ENCODE data around the gene ACTR3C. TPM values are rescaled to one million over a fixed set of nuclear protein-coding genes. Genes with fewer than 3 reads are reported as not detected.
A peak's percentile ranks its signal among the peaks of the same experiment; 100 is the strongest.
"Not testable (repeated sequence)": the region's sequence is repeated elsewhere in the genome, so short reads cannot be mapped to it uniquely, and the experiment has no call there.

Gene ACTR3C
- total RNA-seq, 1 experiment from 2014 or later, result 2.2 TPM

GRCh38 chr7:150285849-150286754, 37.2 kb downstream of the ACTR3C start:
- H3K9me3 Mint-ChIP-seq; H3K27ac ChIP-seq (ENCODE audit: insufficient read length, low read depth, low read length); H3T11ph ChIP-seq (ENCODE audit: low read length); H3K18ac ChIP-seq (ENCODE audit: insufficient read length, low read depth, low read length); H2BK15ac ChIP-seq (ENCODE audit: low read depth, low read length); H4K8ac ChIP-seq (replicated peaks; ENCODE audit: insufficient read length, low read depth, low read length); H3K4me1 ChIP-seq (ENCODE audit: insufficient read depth, low read length); H2AK5ac ChIP-seq (ENCODE audit: insufficient read length, low read length); H3K9ac ChIP-seq (ENCODE audit: extremely low read depth, insufficient read length, low read length); H2BK120ac ChIP-seq (ENCODE audit: low read depth, low read length, poor library complexity, severe bottlenecking); H3K23ac ChIP-seq (ENCODE audit: insufficient read length, low read depth, low read length); H3K56ac ChIP-seq (ENCODE audit: insufficient read length, low read depth, low read length); H3K27me3 ChIP-seq (ENCODE audit: insufficient read depth, low read length); H2BK5ac ChIP-seq (ENCODE audit: insufficient read length, low read length); H3K23me2 ChIP-seq (ENCODE audit: insufficient read length, low read depth, low read length, poor library complexity, severe bottlenecking); H2AFZ ChIP-seq (ENCODE audit: low read length); H3K27ac Mint-ChIP-seq; H3K79me1 ChIP-seq (ENCODE audit: insufficient read depth, low read depth, low read length, poor library complexity, severe bottlenecking); H4K20me1 ChIP-seq (ENCODE audit: control insufficient read depth, insufficient read depth, insufficient read length); DNase-seq; H3K4me3 Mint-ChIP-seq; H2BK20ac ChIP-seq (ENCODE audit: low read depth, low read length, poor library complexity, severe bottlenecking); H3K9me3 ChIP-seq (ENCODE audit: control insufficient read depth, low read depth, low read length); H4K5ac ChIP-seq (ENCODE audit: insufficient read length, low read depth, low read length); H4K91ac ChIP-seq (ENCODE audit: insufficient read length, low read depth, low read length); H3K4me2 ChIP-seq (ENCODE audit: insufficient read depth, insufficient read length, low read length); H3K14ac ChIP-seq (ENCODE audit: insufficient read depth, low read length); H3K4ac ChIP-seq (ENCODE audit: low read depth, low read length); H2BK12ac ChIP-seq (ENCODE audit: insufficient read length, low read depth, low read length); H3K79me2 ChIP-seq (ENCODE audit: insufficient read depth, low read length); H3K36me3 Mint-ChIP-seq (ENCODE audit: insufficient read depth in 1 of 3, low read depth in 3 of 3): not testable (repeated sequence)
- peaks cover 12% of the 10 kb centered on the region for H3K27me3 Mint-ChIP-seq (ENCODE audit: low read depth)
- no CpG with 5 or more reads among the region's 16 CpGs for WGBS (ENCODE audit: extremely low coverage, insufficient read length, low lambda C conversion rate)
- TF ChIP-seq, protein P1, sequence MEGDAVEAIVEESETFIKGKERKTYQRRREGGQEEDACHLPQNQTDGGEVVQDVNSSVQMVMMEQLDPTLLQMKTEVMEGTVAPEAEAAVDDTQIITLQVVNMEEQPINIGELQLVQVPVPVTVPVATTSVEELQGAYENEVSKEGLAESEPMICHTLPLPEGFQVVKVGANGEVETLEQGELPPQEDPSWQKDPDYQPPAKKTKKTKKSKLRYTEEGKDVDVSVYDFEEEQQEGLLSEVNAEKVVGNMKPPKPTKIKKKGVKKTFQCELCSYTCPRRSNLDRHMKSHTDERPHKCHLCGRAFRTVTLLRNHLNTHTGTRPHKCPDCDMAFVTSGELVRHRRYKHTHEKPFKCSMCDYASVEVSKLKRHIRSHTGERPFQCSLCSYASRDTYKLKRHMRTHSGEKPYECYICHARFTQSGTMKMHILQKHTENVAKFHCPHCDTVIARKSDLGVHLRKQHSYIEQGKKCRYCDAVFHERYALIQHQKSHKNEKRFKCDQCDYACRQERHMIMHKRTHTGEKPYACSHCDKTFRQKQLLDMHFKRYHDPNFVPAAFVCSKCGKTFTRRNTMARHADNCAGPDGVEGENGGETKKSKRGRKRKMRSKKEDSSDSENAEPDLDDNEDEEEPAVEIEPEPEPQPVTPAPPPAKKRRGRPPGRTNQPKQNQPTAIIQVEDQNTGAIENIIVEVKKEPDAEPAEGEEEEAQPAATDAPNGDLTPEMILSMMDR (conservative IDR thresholded peaks at IDR 0.05), result peak; percentile 76
- H3K4me1 Mint-ChIP-seq, result peaks cover 6 to 11% of the 10 kb centered on the region in 2 experiments

DNA sequence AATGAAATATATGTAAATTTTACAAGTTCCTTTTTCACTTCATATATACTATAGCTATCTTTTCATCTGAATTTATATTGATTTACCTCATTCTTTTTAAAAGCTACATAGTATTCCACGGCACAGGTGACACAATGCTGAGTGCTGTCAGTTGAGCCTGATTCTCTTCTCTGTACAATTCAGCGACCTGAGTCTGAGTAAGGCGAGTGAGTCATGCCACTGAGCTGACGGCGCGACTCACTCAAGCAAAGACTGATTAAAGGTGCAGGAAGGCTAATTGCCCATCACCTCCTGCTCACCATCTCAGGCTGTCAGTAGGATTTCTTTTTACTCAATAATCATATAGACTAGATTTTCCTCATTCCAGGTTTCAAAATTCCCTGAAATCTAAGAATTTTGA, 39.7 kb downstream of the ACTR3C start:
- H4K8ac ChIP-seq (replicated peaks; ENCODE audit: insufficient read length, low read depth, low read length); H3K9me3 Mint-ChIP-seq; H3K23me2 ChIP-seq (ENCODE audit: insufficient read length, low read depth, low read length, poor library complexity, severe bottlenecking); H4K91ac ChIP-seq (ENCODE audit: insufficient read length, low read depth, low read length); H4K20me1 ChIP-seq (ENCODE audit: control insufficient read depth, insufficient read depth, insufficient read length); H3K4me2 ChIP-seq (ENCODE audit: insufficient read depth, insufficient read length, low read length); H3K4me3 Mint-ChIP-seq; H3K27me3 ChIP-seq (ENCODE audit: insufficient read depth, low read length); H3K18ac ChIP-seq (ENCODE audit: insufficient read length, low read depth, low read length); H2BK5ac ChIP-seq (ENCODE audit: insufficient read length, low read length); H3K79me1 ChIP-seq (ENCODE audit: insufficient read depth, low read depth, low read length, poor library complexity, severe bottlenecking); H4K5ac ChIP-seq (ENCODE audit: insufficient read length, low read depth, low read length); H2AK5ac ChIP-seq (ENCODE audit: insufficient read length, low read length); H2BK20ac ChIP-seq (ENCODE audit: low read depth, low read length, poor library complexity, severe bottlenecking); DNase-seq; H3K27ac Mint-ChIP-seq; H3K23ac ChIP-seq (ENCODE audit: insufficient read length, low read depth, low read length); H3K9me3 ChIP-seq (ENCODE audit: control insufficient read depth, low read depth, low read length); H3T11ph ChIP-seq (ENCODE audit: low read length); H3K79me2 ChIP-seq (ENCODE audit: insufficient read depth, low read length); H2BK12ac ChIP-seq (ENCODE audit: insufficient read length, low read depth, low read length); H3K14ac ChIP-seq (ENCODE audit: insufficient read depth, low read length); H3K9ac ChIP-seq (ENCODE audit: extremely low read depth, insufficient read length, low read length); H3K4me1 ChIP-seq (ENCODE audit: insufficient read depth, low read length); H2BK120ac ChIP-seq (ENCODE audit: low read depth, low read length, poor library complexity, severe bottlenecking); H3K4ac ChIP-seq (ENCODE audit: low read depth, low read length); H2AFZ ChIP-seq (ENCODE audit: low read length); H2BK15ac ChIP-seq (ENCODE audit: low read depth, low read length); H3K56ac ChIP-seq (ENCODE audit: insufficient read length, low read depth, low read length); H3K36me3 Mint-ChIP-seq (ENCODE audit: insufficient read depth in 1 of 3, low read depth in 3 of 3); H3K27ac ChIP-seq (ENCODE audit: insufficient read length, low read depth, low read length): not testable (repeated sequence)
- peaks cover 12% of the 10 kb centered on the region for H3K27me3 Mint-ChIP-seq (ENCODE audit: low read depth)
- WGBS (ENCODE audit: extremely low coverage, insufficient read length, low lambda C conversion rate), result no CpG with 5 or more reads among the region's 6 CpGs
- peaks cover 18 to 23% of the 10 kb centered on the region in 2 experiments for H3K4me1 Mint-ChIP-seq

Measured in H9 (cell line).